Gastrocnemius medialis (tissue), 4 donors: ENCODE results near the gene NDUFA11.

Source experiments
- CTCF ChIP-seq, 5 experiments: fragments of 450-650 bp in 3 of 5; fragments of 200-600 bp in 2 of 5; sonication (generic) in 2 of 5; IDR thresholded peaks in 4 of 5; conservative IDR thresholded peaks in 1 of 5; 1 replicate in 4 of 5; 2 replicates in 1 of 5; pipeline ENCODE4 v1.5.1; 2016 to 2019; ENCODE audit warnings: antibody characterized with exemption in 5 of 5, mild to moderate bottlenecking in 3 of 5, moderate library complexity in 3 of 5
- POLR2A ChIP-seq, 2 donors: fragments of 450-650 bp; IDR thresholded peaks; one replicate each; pipeline ENCODE4 v1.6.1; 2017; ENCODE audit warnings: antibody characterized with exemption in 2 of 2, mild to moderate bottlenecking in 2 of 2, moderate library complexity in 2 of 2

- no peak for TF ChIP-seq CTCF (IDR thresholded peaks at IDR 0.05 in 4 of 5, conservative IDR thresholded peaks at IDR 0.05 in 1 of 5)
- TF ChIP-seq POLR2A (IDR thresholded peaks at IDR 0.05): no peak
These were observed 10.8 kb upstream of the NDUFA11 start for GRCh38 chr19:5914358-5914774.
